ENCODE data around the gene STIM1. TPM values are rescaled to one million over a fixed set of nuclear protein-coding genes. Genes with fewer than 3 reads are reported as not detected.
"Not testable (repeated sequence)": the region's sequence is repeated elsewhere in the genome, so short reads cannot be mapped to it uniquely, and the experiment has no call there.

STIM1 gene
- polyA plus RNA-seq, 1 donor from 2014 or later = 22.1 TPM

DNA sequence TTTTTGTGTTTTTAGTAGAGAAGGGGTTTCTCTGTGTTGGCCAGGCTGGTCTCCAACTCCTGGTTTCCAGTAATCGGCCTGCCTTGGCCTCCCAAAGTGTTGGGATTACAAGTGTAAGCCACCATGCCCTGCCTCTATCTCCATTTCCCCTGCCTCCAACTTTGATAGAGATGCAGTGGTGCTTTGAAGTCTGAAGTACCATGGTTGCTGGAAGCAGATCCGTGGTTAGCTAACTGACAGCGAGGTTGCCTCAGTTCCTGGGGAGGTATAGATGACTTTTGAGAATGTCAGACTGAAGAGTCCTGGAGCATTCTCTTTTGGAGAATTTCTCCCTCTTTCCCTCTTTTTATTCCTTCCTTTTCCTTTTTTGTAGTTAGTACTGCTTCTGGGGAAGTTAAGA, 127.6 kb downstream of the STIM1 start:
- Mint-ChIP-seq H3K4me3 (no peak overlapping the region), H3K27ac (no peak overlapping the region), H3K9me3 (no peaks in the 10 kb centered on the region), H3K27me3 (no peaks in the 10 kb centered on the region), H3K36me3 (no peaks in the 10 kb centered on the region), H3K4me1 (peaks cover 17 to 43% (median 23%) of the 10 kb centered on the region in 3 donors)

DNA sequence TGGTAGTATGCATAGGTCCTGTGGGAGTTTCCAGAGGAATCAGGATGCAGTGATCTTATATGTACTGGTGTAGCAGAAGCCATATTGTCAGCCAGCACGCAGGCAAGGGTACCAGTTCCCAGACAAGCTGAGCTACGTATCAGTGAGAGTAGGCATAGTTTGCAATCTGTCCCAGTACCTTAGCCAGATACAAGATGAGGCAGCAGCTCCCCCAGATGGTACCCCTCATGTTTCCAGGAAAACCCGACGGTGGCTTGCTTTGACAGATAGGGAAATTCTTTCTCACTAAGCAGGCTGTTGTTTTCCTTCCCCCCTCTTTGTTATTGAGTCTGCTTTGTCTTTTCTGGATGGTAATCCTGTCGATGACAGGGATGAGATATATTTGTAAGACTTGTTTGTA, 129.4 kb downstream of the STIM1 start:
- H3K27me3 Mint-ChIP-seq = no peaks in the 10 kb centered on the region
- H3K9me3 Mint-ChIP-seq = peaks cover 0 to 2% (median 0%) of the 10 kb centered on the region in 3 donors
- H3K36me3 Mint-ChIP-seq = no peaks in the 10 kb centered on the region
- no peak overlapping the region for H3K4me3 Mint-ChIP-seq
- peak overlapping the region in 1 of 3 donors; percentile 44 for H3K27ac Mint-ChIP-seq
- peaks cover 16 to 44% (median 22%) of the 10 kb centered on the region in 3 donors for H3K4me1 Mint-ChIP-seq

DNA sequence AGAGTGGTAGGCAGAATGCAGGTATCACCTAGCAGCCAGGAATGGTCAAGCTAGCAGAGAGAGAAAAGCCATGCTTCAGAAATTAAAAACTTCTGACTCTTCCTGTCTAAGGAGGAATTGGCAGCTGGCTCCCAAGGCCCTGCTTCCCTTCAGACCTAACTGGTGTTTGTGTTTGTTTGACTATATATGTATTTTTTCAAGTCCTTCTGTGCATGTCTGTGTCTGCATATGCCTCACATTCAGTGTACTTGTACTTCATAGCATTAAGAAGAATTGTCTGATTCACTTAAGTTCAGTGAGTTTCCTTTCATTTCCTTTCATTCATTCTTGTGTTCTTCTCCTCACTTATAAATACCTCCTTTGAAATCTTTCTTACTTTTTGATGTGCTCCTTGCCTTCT, 130.2 kb downstream of the STIM1 start:
- peaks cover 22 to 48% (median 23%) of the 10 kb centered on the region in 3 donors for H3K4me1 Mint-ChIP-seq
- peaks cover 0 to 5% (median 0%) of the 10 kb centered on the region in 3 donors for H3K9me3 Mint-ChIP-seq

DNA sequence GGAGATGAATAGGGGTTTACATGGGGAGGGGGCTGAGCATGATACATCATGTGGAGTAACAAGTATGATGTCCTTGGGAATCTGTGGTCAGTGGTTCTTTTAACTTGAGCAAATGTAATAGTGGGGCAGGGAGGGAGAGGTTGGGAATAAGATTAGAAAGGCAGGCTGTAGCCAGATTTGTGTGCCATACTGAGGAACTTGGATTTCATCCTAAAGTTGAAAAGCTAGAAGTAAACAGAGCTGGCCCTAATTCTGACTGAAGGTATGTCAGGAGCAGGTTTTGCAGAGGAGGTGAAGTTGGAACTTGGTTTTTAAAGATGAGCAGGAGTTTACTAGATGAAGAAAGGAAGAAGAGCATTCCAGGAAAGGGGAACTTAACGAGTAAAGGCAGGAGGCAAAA, 130.8 kb downstream of the STIM1 start:
- Mint-ChIP-seq H3K27me3 (no peaks in the 10 kb centered on the region), H3K36me3 (no peaks in the 10 kb centered on the region), H3K9me3 (peaks cover 0 to 5% (median 0%) of the 10 kb centered on the region in 3 donors), H3K4me1 (peaks cover 20 to 45% (median 20%) of the 10 kb centered on the region in 3 donors), H3K4me3 (no peak overlapping the region), H3K27ac (no peak overlapping the region)

More for the DNA sequence above, 130.2 kb downstream of the STIM1 start:
- Mint-ChIP-seq H3K4me3 (no peak overlapping the region), H3K27ac (peak overlapping the region in 1 of 3 donors; percentile 27), H3K27me3 (no peaks in the 10 kb centered on the region), H3K36me3 (no peaks in the 10 kb centered on the region)

DNA sequence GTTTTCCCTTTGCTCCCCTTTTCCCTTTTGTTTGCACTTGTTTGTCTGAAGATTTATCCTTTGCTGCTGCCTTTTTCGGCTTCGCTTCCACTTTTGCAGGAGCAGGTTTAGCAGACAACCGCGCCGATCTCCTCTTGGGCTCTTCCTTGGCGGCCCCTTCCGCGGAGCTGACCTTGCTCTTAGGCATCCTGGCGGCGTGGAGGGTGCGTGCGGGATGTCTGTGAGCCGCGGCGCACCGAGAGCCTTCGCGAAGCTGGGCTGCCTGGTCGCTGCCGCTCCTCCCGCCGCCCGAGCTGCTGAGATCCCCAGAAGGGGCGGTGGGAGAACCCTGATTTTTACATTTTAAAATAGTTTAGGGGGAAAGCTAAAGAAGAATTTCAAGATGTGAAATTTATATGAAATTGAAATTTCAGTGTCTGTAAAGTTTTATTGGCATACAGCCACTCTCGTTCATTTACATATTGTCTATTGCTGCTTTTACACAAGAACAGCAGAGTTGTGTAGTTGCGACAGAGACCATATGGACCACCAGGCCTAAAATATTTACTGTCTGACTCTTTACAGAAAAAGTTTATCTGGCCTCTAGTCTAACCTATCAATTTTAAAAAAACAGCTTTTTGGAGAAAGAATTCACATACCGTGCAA, 133.9 kb downstream of the STIM1 start:
- peak overlapping the region in 1 of 3 donors; percentile 53 for H3K27ac Mint-ChIP-seq
- H3K4me1 Mint-ChIP-seq = peaks cover 8 to 28% (median 21%) of the 10 kb centered on the region in 3 donors
- H3K27me3 Mint-ChIP-seq = no peaks in the 10 kb centered on the region
- H3K9me3 Mint-ChIP-seq = peaks cover 0 to 12% (median 0%) of the 10 kb centered on the region in 3 donors
- peaks cover 3% of the 10 kb centered on the region for H3K36me3 Mint-ChIP-seq
- no peak overlapping the region for H3K4me3 Mint-ChIP-seq

DNA sequence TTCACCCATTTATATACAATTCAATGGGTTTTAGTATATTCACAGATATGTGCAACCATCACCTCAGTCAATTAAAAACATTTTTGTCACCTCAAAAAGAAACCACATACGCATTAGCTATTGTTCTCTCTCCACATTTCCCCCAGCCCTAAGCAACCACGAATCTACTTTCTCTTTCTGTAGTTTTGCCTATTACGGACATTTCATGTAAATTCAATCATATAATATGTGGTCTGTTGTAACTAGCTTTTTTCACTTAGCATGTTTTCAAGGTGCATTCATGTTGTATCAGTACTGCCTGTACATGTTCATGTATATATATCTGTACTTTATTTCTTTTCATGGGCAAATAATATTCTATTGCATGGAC, 134.4 kb downstream of the STIM1 start:
- Mint-ChIP-seq H3K9me3 (peaks cover 2 to 16% (median 3%) of the 10 kb centered on the region in 3 donors), H3K27ac (peak overlapping the region in 1 of 3 donors; percentile 33), H3K27me3 (no peaks in the 10 kb centered on the region), H3K4me1 (peaks cover 9 to 26% (median 25%) of the 10 kb centered on the region in 3 donors), H3K4me3 (no peak overlapping the region), H3K36me3 (peaks cover 5% of the 10 kb centered on the region)

DNA sequence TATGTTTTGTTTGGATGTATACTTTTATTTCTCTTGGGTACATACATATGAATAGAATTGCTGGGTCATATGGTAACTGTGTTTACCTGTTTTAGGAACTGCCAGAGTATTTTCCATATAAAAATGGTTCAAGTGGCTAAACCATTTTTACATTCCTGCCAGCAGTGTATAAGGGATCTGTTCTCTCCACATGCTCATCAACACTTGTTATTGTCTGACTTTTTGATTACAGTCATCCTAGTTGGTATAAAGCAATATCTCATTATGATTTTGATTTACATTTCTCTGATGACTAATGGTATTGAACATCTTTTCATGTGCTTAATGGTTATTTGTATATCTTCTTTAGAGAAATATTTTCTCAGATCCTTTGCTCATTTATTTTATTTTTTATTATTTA, 134.9 kb downstream of the STIM1 start:
- Mint-ChIP-seq H3K36me3 (peaks cover 5% of the 10 kb centered on the region), H3K4me1 (peaks cover 5 to 26% (median 25%) of the 10 kb centered on the region in 3 donors), H3K27me3 (no peaks in the 10 kb centered on the region), H3K27ac (no peak overlapping the region), H3K9me3 (peaks cover 2 to 16% (median 3%) of the 10 kb centered on the region in 3 donors), H3K4me3 (no peak overlapping the region)

DNA sequence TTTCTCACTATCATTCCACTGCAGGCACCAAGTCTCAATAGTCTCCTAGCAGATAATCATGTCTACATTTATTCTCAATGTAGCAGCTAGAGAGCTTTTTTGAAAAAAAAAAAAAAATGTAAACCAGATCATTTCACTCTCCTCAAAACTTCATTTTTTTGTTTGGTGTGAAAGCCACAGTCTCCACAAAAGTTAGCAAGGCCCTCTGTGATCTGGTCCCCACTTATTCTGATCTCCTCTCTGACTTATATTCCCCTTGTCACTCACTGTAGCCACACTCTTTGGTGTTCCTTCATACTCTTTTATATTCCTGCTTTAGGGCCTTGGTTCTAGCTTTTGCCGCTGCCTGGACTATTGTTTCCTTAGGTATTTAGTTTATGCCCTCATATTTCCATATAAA, 137.5 kb downstream of the STIM1 start:
- Mint-ChIP-seq H3K9me3 (peaks cover 2 to 16% (median 3%) of the 10 kb centered on the region in 3 donors), H3K27ac (no peak overlapping the region), H3K27me3 (no peaks in the 10 kb centered on the region), H3K36me3 (peaks cover 5% of the 10 kb centered on the region), H3K4me1 (peaks cover 10 to 34% (median 21%) of the 10 kb centered on the region in 3 donors), H3K4me3 (peak overlapping the region in 1 of 4 donors; percentile 52)

DNA sequence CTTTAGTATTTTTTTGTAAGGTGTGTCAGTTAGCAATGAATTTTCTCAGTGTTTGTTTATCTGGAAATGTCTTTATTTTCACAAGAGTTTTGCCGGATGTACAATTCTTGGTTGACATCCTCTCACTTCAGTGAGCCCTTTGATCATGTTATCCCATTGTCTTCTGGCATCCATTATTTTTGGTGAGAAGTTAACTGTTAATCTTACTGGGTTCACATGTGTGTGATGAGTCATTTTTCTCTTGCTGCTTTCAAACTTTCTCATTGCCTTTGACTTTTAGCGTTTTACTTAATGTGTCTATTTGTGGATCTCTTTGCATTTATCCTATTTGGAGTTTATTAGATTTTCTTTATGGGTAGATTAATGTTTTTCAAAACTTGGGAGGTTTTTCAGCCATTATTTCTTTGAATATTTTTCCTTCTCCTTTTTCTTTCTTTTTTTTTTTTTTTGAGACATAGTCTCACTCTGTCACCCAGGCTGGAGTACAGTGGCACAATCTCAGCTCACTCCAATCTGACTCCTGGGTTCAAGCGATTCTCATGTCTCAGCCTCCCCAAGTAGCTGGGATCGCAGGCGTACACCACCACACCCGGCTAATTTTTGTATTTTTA, 138.7 kb downstream of the STIM1 start:
- Mint-ChIP-seq H3K27ac (no peak overlapping the region), H3K4me1 (peaks cover 10 to 34% (median 19%) of the 10 kb centered on the region in 3 donors), H3K36me3 (peaks cover 6% of the 10 kb centered on the region), H3K9me3 (peaks cover 2 to 16% (median 3%) of the 10 kb centered on the region in 3 donors), H3K27me3 (no peaks in the 10 kb centered on the region), H3K4me3 (peak overlapping the region in 1 of 4 donors; percentile 20)

DNA sequence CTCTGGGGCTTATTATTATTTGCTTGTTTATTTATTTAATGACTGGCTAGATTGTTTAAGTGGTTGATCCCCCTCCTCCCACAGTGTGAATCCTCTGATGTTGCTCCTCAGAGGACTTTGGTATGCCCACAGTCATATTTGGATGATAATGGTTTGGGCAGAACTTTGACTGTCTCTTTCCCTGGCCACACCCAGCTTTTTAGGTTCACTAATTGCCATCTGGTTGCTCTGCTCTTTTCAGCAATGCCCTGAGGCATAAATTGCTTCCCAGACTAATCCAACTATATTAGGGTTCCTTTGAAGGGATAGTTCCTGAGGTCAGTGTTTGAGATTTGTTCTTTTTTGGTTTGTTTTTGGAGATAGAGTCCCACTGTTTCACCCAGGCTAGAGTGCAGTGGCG, 139.8 kb downstream of the STIM1 start:
- no peak overlapping the region for H3K4me3 Mint-ChIP-seq
- no peaks in the 10 kb centered on the region for H3K27me3 Mint-ChIP-seq
- peaks cover 8 to 27% (median 12%) of the 10 kb centered on the region in 3 donors for H3K4me1 Mint-ChIP-seq
- no peak overlapping the region for H3K27ac Mint-ChIP-seq
- peaks cover 9% of the 10 kb centered on the region for H3K36me3 Mint-ChIP-seq
- peaks cover 2 to 11% (median 3%) of the 10 kb centered on the region in 3 donors for H3K9me3 Mint-ChIP-seq

DNA sequence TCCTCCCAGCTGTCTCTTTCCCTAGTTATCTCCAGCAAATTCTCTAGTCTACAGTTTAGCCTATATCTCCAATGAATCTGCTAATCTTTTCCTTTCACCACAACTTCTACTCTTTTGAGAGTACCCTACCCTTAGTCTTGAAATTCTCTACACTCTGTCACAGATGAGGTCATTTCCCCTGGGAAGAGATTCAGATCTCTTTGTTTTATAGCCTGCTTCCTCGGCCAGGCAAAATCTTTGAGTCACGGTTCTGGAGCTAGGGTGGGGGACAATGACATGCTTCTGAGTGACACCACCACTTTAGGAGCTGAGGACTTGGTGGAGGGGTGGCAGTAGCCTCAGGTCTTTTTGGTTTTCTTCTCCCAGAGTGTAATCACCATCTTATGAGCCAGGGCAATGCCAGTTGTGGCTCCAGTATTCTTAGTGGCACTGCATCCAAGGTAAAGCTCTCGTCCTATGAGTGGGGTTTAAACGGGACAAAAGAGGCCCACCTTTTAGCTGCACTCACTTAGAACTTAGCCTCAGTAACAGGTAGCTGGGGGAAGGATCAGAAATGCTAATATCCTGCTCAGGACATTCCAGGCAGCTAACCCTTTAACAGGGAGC, 140.6 kb downstream of the STIM1 start:
- H3K27me3 Mint-ChIP-seq = no peaks in the 10 kb centered on the region
- H3K4me1 Mint-ChIP-seq = peaks cover 8 to 25% (median 12%) of the 10 kb centered on the region in 3 donors
- H3K4me3 Mint-ChIP-seq = no peak overlapping the region
- H3K9me3 Mint-ChIP-seq = peaks cover 2 to 11% (median 3%) of the 10 kb centered on the region in 3 donors
- peak overlapping the region in 1 of 3 donors; percentile 32 for H3K27ac Mint-ChIP-seq
- peaks cover 11% of the 10 kb centered on the region for H3K36me3 Mint-ChIP-seq

DNA sequence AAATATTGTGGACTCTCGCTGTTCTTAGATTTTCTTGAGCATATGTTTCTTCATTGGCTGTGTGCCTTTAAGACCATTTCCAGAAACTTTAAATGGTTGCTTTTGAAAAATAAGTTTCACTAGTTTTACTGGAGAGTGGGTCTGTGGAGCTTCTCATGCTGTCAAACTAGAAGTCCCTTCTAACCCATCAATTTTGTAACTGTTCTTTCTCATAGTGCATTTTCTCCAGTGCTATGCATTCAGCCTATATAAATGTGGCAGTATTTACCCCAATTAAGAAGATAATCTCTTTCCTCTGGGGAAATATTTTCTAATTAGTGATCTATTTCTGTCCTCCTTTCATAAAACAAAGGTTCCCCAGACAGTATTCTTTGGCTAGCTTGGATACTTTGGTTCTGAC, 141.2 kb downstream of the STIM1 start:
- Mint-ChIP-seq H3K4me1 (peaks cover 8 to 25% (median 12%) of the 10 kb centered on the region in 3 donors), H3K27me3 (no peaks in the 10 kb centered on the region), H3K9me3 (peaks cover 2 to 11% (median 3%) of the 10 kb centered on the region in 3 donors), H3K4me3 (no peak overlapping the region), H3K36me3 (peaks cover 11% of the 10 kb centered on the region), H3K27ac (peak overlapping the region in 1 of 3 donors; percentile 32)

DNA sequence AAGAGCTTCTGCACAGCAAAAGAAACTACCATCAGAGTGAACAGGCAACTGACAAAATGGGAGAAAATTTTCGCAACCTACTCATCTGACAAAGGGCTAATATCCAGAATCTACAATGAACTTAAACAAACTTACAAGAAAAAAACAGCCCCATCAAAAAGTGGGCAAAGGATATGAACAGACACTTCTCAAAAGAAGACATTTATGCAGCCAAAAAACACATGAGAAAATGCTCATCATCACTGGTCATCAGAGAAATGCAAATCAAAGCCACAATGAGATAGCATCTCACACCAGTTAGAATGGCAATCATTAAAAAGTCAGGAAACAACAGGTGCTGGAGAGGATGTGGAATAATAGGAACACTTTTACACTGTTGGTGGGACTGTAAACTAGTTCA, 149.3 kb downstream of the STIM1 start:
- H3K27me3 Mint-ChIP-seq, H3K4me1 Mint-ChIP-seq, H3K27ac Mint-ChIP-seq, H3K4me3 Mint-ChIP-seq, H3K36me3 Mint-ChIP-seq, H3K9me3 Mint-ChIP-seq: not testable (repeated sequence)

DNA sequence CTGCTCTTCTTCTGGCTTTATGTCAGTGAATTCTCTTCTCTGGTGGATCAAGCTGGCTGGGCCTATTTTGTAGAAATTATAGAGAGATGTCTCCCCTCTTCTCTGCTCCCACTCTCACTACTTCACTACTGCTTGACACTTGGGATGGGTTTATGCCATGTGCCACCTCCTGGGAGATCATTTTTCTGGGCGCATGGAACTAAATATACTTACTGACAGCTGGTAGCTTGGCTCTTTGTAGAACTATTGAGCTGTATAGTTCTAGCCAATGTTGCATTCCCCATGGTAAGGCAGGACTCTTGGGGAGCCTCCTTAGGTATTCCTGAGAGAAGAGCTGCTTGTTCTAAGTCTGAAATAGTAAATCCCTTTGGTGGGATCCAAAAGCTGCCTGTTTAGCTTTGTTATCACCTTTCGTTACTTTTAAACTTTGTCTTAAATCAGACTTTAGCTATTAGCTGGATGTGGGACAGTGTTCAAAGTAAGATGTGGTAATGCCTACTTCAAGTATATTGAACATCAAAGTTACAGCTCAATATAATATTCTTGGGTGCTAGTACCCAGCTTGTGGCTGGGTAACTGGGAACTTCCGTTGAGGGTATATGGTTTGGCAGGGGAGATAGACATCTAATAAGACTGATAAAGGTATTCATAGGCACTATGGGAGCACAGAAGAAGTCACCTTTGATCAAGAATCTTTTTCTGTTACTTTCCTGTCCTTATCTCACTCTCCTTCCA, 151.6 kb downstream of the STIM1 start:
- peaks cover 6 to 14% (median 7%) of the 10 kb centered on the region in 3 donors for H3K4me1 Mint-ChIP-seq
- no peaks in the 10 kb centered on the region for H3K9me3 Mint-ChIP-seq
- no peaks in the 10 kb centered on the region for H3K27me3 Mint-ChIP-seq
- H3K27ac Mint-ChIP-seq = peak overlapping the region in 1 of 3 donors; percentile 82
- peaks cover 2% of the 10 kb centered on the region for H3K36me3 Mint-ChIP-seq
- H3K4me3 Mint-ChIP-seq = no peak overlapping the region

DNA sequence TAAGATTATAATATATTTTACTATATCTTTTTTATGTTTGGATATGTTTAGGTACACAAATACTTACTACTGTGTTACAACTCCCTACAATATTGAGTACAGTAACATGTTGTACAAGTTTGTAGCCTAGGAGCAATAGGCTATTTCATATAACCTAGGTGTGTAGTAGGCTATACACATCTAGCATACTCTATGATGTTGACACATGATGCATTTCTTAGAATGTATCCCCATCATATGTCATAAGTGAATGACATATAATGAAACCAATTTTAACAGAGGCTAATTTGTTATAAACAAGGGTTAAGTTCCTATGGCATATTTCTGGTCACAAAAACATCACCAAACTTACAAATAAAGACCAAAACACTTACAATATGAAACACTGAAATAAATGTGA, 152.7 kb downstream of the STIM1 start:
- Mint-ChIP-seq H3K4me1 (peaks cover 11 to 19% (median 15%) of the 10 kb centered on the region in 3 donors), H3K27ac (no peak overlapping the region), H3K9me3 (no peaks in the 10 kb centered on the region), H3K36me3 (peaks cover 4% of the 10 kb centered on the region), H3K4me3 (no peak overlapping the region), H3K27me3 (no peaks in the 10 kb centered on the region)
